HG03196 (cell line): ENCODE data around the gene DIP2C.
"Not testable (repeated sequence)": the region's sequence is repeated elsewhere in the genome, so short reads cannot be mapped to it uniquely, and the experiment has no call there.

Source experiments
- ATAC-seq: cut with Tn5 transposase; IDR thresholded peaks from one replicate; pipeline ENCODE4 v1.9.1; 2021; ENCODE audit not compliant: unreplicated experiment

Gene DIP2C

GRCh38 chr10:584497-585290 lies 104.8 kb downstream of the DIP2C start:
- not testable (repeated sequence) for ATAC-seq

- no peak for ATAC-seq
These were observed 106.0 kb downstream of the DIP2C start for GRCh38 chr10:583433-583832.

GRCh38 chr10:581776-582330 lies 107.6 kb downstream of the DIP2C start:
- ATAC-seq, result no peak

- no peak for ATAC-seq
These were observed 108.7 kb downstream of the DIP2C start for GRCh38 chr10:580778-581177.

GRCh38 chr10:576130-576465 lies 113.4 kb downstream of the DIP2C start:
- ATAC-seq, result no peak

- no peak for ATAC-seq
These were observed 113.9 kb downstream of the DIP2C start for GRCh38 chr10:575402-576129.

- ATAC-seq, result no peak
These were observed 116.8 kb downstream of the DIP2C start for GRCh38 chr10:572696-573095.

GRCh38 chr10:571688-572451 lies 117.6 kb downstream of the DIP2C start:
- no peak for ATAC-seq

- no peak for ATAC-seq
These were observed 118.3 kb downstream of the DIP2C start for GRCh38 chr10:571166-571565.

- no peak for ATAC-seq
These were observed 118.8 kb downstream of the DIP2C start for GRCh38 chr10:570628-571163.

- no peak for ATAC-seq
These were observed 119.4 kb downstream of the DIP2C start for GRCh38 chr10:569961-570627.

GRCh38 chr10:568848-569247 lies 120.6 kb downstream of the DIP2C start:
- ATAC-seq, result no peak

GRCh38 chr10:567869-568268 lies 121.6 kb downstream of the DIP2C start:
- no peak for ATAC-seq

- no peak for ATAC-seq
These were observed 123.1 kb downstream of the DIP2C start for GRCh38 chr10:566241-566885.

- no peak for ATAC-seq
These were observed 123.8 kb downstream of the DIP2C start for GRCh38 chr10:565676-566075.

- ATAC-seq, result no peak
These were observed 124.3 kb downstream of the DIP2C start for GRCh38 chr10:565146-565545.

- ATAC-seq, result no peak
These were observed 125.6 kb downstream of the DIP2C start for GRCh38 chr10:563827-564226.

GRCh38 chr10:562142-562541 lies 127.3 kb downstream of the DIP2C start:
- ATAC-seq, result no peak

GRCh38 chr10:561721-562120 lies 127.7 kb downstream of the DIP2C start:
- no peak for ATAC-seq

GRCh38 chr10:560314-560992 lies 129.0 kb downstream of the DIP2C start:
- no peak for ATAC-seq
